VCaP (cell line): Measurements from ENCODE around the gene ZFAND2B.

Experiments
- H3K27ac ChIP-seq: fragments of 450-650 bp; 2 replicates; pipeline ENCODE4 v1.5.1; 2017
- TF ChIP-seq, protein P1 (sequence below): fragments of 450-650 bp; conservative IDR thresholded peaks from 2 replicates; pipeline ENCODE4 v1.5.1; 2017; ENCODE audit warnings: mild to moderate bottlenecking, moderate library complexity

Gene ZFAND2B

GRCh38 chr2:219204425-219205164 lies 2.0 kb upstream of the ZFAND2B start:
- TF ChIP-seq, protein P1, sequence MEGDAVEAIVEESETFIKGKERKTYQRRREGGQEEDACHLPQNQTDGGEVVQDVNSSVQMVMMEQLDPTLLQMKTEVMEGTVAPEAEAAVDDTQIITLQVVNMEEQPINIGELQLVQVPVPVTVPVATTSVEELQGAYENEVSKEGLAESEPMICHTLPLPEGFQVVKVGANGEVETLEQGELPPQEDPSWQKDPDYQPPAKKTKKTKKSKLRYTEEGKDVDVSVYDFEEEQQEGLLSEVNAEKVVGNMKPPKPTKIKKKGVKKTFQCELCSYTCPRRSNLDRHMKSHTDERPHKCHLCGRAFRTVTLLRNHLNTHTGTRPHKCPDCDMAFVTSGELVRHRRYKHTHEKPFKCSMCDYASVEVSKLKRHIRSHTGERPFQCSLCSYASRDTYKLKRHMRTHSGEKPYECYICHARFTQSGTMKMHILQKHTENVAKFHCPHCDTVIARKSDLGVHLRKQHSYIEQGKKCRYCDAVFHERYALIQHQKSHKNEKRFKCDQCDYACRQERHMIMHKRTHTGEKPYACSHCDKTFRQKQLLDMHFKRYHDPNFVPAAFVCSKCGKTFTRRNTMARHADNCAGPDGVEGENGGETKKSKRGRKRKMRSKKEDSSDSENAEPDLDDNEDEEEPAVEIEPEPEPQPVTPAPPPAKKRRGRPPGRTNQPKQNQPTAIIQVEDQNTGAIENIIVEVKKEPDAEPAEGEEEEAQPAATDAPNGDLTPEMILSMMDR: no peak
- H3K27ac ChIP-seq: no peak overlapping the region

GRCh38 chr2:219205165-219205538 lies 1.4 kb upstream of the ZFAND2B start:
- TF ChIP-seq, protein P1: no peak
- H3K27ac ChIP-seq: no peak overlapping the region

- TF ChIP-seq, protein P1: no peak
- peak overlapping the region; percentile 89 for H3K27ac ChIP-seq
These were observed 628 bp upstream of the ZFAND2B start for GRCh38 chr2:219205981-219206327.

GRCh38 chr2:219207134-219207883 lies 727 bp downstream of the ZFAND2B start:
- TF ChIP-seq, protein P1: no peak
- H3K27ac ChIP-seq: peak overlapping the region; percentile 89

DNA sequence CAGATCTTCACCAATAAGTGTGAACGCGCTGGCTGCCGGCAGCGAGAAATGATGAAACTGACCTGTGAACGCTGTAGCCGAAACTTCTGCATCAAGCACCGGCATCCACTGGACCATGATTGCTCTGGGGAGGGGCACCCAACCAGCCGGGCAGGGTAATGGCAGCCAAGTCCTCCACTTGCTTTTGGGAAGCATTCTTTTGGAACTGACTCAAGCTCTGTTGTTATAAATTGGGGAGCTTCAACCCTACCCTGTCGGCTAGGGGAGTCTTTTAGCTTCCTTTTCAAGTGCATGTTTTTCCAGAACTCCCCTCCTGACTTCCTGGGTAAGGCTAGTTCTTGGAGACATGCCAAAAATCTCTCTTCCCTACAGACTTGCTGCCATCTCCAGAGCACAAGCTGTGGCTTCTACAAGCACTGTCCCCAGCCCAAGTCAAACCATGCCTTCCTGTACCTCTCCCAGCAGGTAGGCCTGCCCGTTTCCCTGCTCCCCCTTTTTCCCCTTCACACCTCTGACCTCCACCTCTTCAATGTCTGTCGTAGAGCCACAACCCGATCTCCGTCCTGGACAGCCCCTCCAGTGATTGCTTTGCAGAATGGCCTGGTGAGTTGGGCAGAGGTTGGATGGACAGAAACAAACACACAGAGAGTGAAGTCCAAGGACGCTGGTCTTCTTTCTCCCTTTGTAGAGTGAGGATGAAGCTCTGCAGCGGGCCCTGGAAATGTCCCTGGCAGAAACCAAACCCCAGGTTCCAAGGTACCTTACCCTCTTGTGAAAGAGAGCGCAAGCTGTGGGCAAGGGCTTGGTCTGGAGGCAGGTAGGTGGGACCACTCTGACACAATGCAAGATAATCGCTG lies 1.5 kb downstream of the ZFAND2B start:
- H3K27ac ChIP-seq: peak overlapping the region; percentile 89
- TF ChIP-seq, protein P1: no peak

DNA sequence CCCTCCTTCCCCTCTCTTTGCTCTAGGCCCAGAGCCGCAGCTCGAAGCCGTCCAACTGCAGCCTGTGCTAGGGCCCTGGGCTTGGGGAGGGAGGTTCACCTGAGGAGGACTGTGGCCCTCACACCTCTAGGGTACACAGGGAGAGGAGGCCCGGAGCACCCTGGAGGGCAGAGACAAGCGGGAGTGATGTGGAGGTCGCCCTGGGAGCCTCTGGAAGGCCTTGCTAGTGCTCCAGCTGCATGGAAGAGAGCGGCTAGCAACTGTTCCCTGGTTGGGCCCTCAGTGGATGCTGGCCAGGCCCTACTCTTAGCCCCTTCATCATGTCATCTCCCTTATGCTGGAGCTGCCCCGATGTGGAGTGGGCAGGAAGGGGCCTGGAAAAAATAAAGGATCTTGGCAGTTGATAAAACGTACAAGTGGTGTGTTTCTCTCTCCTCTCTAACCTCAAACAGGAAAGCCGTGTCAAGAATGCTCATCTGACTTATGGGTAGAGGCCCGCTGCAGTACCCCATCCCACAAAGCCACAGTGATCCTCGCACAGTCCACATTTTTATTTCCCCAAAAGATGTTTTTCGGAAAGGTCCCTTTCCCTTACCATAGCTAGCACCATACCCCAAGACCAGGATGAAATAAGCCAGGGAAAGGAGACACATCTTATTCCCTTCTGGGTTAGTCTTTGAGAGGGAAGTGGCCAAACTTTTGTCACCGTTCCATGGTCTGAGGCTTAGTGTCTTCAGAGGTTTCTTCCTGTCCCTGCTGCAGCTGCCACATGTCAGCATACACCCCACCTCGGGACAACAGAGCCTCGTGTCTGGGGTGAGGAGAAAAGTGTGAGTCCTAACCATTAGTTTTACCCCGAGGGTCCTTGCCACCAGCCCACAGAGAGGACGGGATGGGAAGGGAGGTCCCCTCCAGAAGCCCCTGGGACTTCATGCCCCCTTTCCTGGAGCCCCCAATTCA lies 2.9 kb downstream of the ZFAND2B start:
- peak overlapping the region; percentile 89 for H3K27ac ChIP-seq
- TF ChIP-seq, protein P1: no peak
